Measurements from ENCODE around the gene PLXNA3.
A peak's percentile ranks its signal among the peaks of the same experiment; 100 is the strongest.
"Not testable (repeated sequence)": the region's sequence is repeated elsewhere in the genome, so short reads cannot be mapped to it uniquely, and the experiment has no call there.

PLXNA3 gene

GRCh38 chrX:154488336-154489075 lies 30.4 kb downstream of the PLXNA3 start:
- H3K36me3 ChIP-seq (ENCODE audit: insufficient read depth, low read length), result peaks cover 7% of the 10 kb centered on the region; the same call in 1 of the 2 replicates
- no peak for DNase-seq (ENCODE audit: low read depth, low spot score)
- H3K27ac ChIP-seq, result no peak overlapping the region
- H3K9me3 ChIP-seq (ENCODE audit: low read depth, low read length), result no peaks in the 10 kb centered on the region
- no peak overlapping the region for H3K9ac ChIP-seq (ENCODE audit: insufficient read length)
- no peak for TF ChIP-seq POLR2AphosphoS5 (IDR thresholded peaks at IDR 0.05; ENCODE audit: borderline replicate concordance, low read depth, low read length)
- TF ChIP-seq EZH2 (IDR thresholded peaks at IDR 0.05), result no peak
- no peak for TF ChIP-seq FOXP2 (optimal IDR thresholded peaks at IDR 0.05; ENCODE audit: control extremely low read depth, extremely low read length, insufficient read depth)
- H3K4me3 ChIP-seq, result no peak overlapping the region

GRCh38 chrX:154489182-154489581 lies 31.1 kb downstream of the PLXNA3 start:
- no peak for DNase-seq (ENCODE audit: low read depth, low spot score)
- peaks cover 7% of the 10 kb centered on the region; the same call in 1 of the 2 replicates for H3K36me3 ChIP-seq (ENCODE audit: insufficient read depth, low read length)
- H3K27ac ChIP-seq, result no peak overlapping the region
- no peaks in the 10 kb centered on the region for H3K9me3 ChIP-seq (ENCODE audit: low read depth, low read length)
- H3K9ac ChIP-seq (ENCODE audit: insufficient read length), result no peak overlapping the region
- peak overlapping the region; percentile 79 for H3K4me3 ChIP-seq
- TF ChIP-seq POLR2AphosphoS5 (IDR thresholded peaks at IDR 0.05; ENCODE audit: borderline replicate concordance, low read depth, low read length), result no peak
- TF ChIP-seq FOXP2 (optimal IDR thresholded peaks at IDR 0.05; ENCODE audit: control extremely low read depth, extremely low read length, insufficient read depth), result no peak
- TF ChIP-seq EZH2 (IDR thresholded peaks at IDR 0.05), result no peak

GRCh38 chrX:154490021-154490413 lies 31.9 kb downstream of the PLXNA3 start:
- Histone ChIP-seq H3K9me3 (ENCODE audit: low read depth, low read length) (no peaks in the 10 kb centered on the region), H3K4me3 (peak overlapping the region; percentile 79), H3K9ac (ENCODE audit: insufficient read length) (peak overlapping the region; percentile 65), H3K27ac (no peak overlapping the region), H3K36me3 (ENCODE audit: insufficient read depth, low read length) (peaks cover 2% of the 10 kb centered on the region; the same call in 1 of the 2 replicates)
- no peak for DNase-seq (ENCODE audit: low read depth, low spot score)
- TF ChIP-seq POLR2AphosphoS5 (IDR thresholded peaks at IDR 0.05; ENCODE audit: borderline replicate concordance, low read depth, low read length) (no peak), EZH2 (IDR thresholded peaks at IDR 0.05) (no peak), FOXP2 (optimal IDR thresholded peaks at IDR 0.05; ENCODE audit: control extremely low read depth, extremely low read length, insufficient read depth) (no peak)

- TF ChIP-seq FOXP2 (optimal IDR thresholded peaks at IDR 0.05; ENCODE audit: control extremely low read depth, extremely low read length, insufficient read depth), result no peak
- peak; percentile 72; the same call in 1 of the 2 replicates for TF ChIP-seq POLR2AphosphoS5 (IDR thresholded peaks at IDR 0.05; ENCODE audit: borderline replicate concordance, low read depth, low read length)
- peak within 1 kb of the TSS; percentile 77 for H3K9ac ChIP-seq (ENCODE audit: insufficient read length)
- H3K4me3 ChIP-seq, result peak within 1 kb of the TSS; percentile 79
- peak within 1 kb of the TSS; percentile 64; the same call in 1 of the 2 replicates for H3K27ac ChIP-seq
- no peaks in the 10 kb centered on the region; the same call in 1 of the 2 replicates for H3K36me3 ChIP-seq (ENCODE audit: insufficient read depth, low read length)
- no peaks in the 10 kb centered on the region for H3K9me3 ChIP-seq (ENCODE audit: low read depth, low read length)
- peak; percentile 22 for DNase-seq (ENCODE audit: low read depth, low spot score)
These were observed 32.5 kb downstream of the PLXNA3 start, which contains the start of gene SLC10A3 for GRCh38 chrX:154490414-154491083. Gene SLC10A3 (minus strand): TSS chrX:154490629. CDS start chrX:154488940, 1,689 bp downstream.

- Histone ChIP-seq H3K27ac (no peak overlapping the region), H3K36me3 (ENCODE audit: insufficient read depth, low read length) (no peaks in the 10 kb centered on the region), H3K9ac (ENCODE audit: insufficient read length) (no peak overlapping the region), H3K9me3 (ENCODE audit: low read depth, low read length) (no peaks in the 10 kb centered on the region), H3K4me3 (no peak overlapping the region)
- DNase-seq (ENCODE audit: low read depth, low spot score), result no peak
- TF ChIP-seq EZH2 (IDR thresholded peaks at IDR 0.05) (no peak), POLR2AphosphoS5 (IDR thresholded peaks at IDR 0.05; ENCODE audit: borderline replicate concordance, low read depth, low read length) (no peak), FOXP2 (optimal IDR thresholded peaks at IDR 0.05; ENCODE audit: control extremely low read depth, extremely low read length, insufficient read depth) (no peak)
These were observed 36.6 kb downstream of the PLXNA3 start for GRCh38 chrX:154494715-154495114.

GRCh38 chrX:154495472-154495922 lies 37.4 kb downstream of the PLXNA3 start:
- Histone ChIP-seq H3K36me3 (ENCODE audit: insufficient read depth, low read length) (no peaks in the 10 kb centered on the region), H3K9ac (ENCODE audit: insufficient read length) (no peak overlapping the region), H3K4me3 (no peak overlapping the region), H3K27ac (no peak overlapping the region), H3K9me3 (ENCODE audit: low read depth, low read length) (no peaks in the 10 kb centered on the region)
- no peak for TF ChIP-seq POLR2AphosphoS5 (IDR thresholded peaks at IDR 0.05; ENCODE audit: borderline replicate concordance, low read depth, low read length)
- no peak for TF ChIP-seq EZH2 (IDR thresholded peaks at IDR 0.05)
- TF ChIP-seq FOXP2 (optimal IDR thresholded peaks at IDR 0.05; ENCODE audit: control extremely low read depth, extremely low read length, insufficient read depth), result no peak
- no peak for DNase-seq (ENCODE audit: low read depth, low spot score)

- H3K9me3 ChIP-seq (ENCODE audit: low read depth, low read length); H3K27ac ChIP-seq; H3K4me3 ChIP-seq; DNase-seq (ENCODE audit: low read depth, low spot score); H3K36me3 ChIP-seq (ENCODE audit: insufficient read depth, low read length); H3K9ac ChIP-seq (ENCODE audit: insufficient read length): not testable (repeated sequence)
These were observed 38.6 kb downstream of the PLXNA3 start for GRCh38 chrX:154496591-154497137.

- not testable (repeated sequence) for H3K9me3 ChIP-seq (ENCODE audit: low read depth, low read length); H3K9ac ChIP-seq (ENCODE audit: insufficient read length); DNase-seq (ENCODE audit: low read depth, low spot score); H3K4me3 ChIP-seq; H3K27ac ChIP-seq; H3K36me3 ChIP-seq (ENCODE audit: insufficient read depth, low read length)
These were observed 43.3 kb downstream of the PLXNA3 start for GRCh38 chrX:154501423-154501822.

All from SK-N-MC (cell line).